ENCODE measurements around the gene IFT27.

IFT27 gene

DNA sequence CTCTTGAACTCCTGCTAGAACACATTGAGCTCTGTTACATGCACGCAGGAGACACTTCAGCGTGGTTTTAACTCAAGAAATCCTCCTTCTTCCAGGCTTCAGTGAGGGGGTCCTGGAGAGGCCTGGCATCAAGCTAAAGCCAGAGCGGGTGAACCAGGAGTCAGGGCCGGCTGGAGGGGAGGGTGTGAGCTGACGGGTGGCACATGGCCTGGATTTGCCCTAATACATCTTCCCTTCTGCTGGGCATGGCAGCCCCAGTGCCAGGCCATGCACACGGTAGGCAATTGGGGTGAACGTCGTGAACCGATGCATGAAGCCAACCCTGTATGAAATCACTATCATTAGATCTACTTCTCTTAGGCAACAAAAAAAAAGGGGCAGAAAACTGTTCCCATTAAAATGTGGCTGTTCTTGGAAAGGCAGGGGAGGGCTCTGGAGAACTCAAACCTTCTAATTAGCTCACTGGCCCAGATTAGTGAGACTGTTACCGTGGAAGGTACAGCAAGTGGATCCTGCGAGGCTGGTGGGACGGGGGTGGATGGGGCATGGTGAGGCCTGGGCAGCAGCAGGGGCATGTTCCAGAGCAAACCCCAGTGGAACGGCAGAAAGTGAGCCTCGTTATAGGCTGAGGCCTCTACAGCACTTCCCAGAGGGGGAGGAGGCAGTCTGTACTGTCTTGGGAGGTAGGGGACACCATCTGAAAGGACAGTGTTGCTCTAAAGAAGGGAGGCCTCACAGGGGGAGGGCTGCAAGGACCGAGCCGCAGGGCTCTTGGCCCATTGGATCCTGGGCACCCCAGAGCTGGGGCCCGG, 10.6 kb downstream of the IFT27 start:
- TF ChIP-seq, protein P1, sequence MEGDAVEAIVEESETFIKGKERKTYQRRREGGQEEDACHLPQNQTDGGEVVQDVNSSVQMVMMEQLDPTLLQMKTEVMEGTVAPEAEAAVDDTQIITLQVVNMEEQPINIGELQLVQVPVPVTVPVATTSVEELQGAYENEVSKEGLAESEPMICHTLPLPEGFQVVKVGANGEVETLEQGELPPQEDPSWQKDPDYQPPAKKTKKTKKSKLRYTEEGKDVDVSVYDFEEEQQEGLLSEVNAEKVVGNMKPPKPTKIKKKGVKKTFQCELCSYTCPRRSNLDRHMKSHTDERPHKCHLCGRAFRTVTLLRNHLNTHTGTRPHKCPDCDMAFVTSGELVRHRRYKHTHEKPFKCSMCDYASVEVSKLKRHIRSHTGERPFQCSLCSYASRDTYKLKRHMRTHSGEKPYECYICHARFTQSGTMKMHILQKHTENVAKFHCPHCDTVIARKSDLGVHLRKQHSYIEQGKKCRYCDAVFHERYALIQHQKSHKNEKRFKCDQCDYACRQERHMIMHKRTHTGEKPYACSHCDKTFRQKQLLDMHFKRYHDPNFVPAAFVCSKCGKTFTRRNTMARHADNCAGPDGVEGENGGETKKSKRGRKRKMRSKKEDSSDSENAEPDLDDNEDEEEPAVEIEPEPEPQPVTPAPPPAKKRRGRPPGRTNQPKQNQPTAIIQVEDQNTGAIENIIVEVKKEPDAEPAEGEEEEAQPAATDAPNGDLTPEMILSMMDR (IDR thresholded peaks at IDR 0.05; ENCODE audit: low read depth, low read length), result no peak
- DNase-seq (ENCODE audit: extremely low read depth, low read depth), result no peak

DNA sequence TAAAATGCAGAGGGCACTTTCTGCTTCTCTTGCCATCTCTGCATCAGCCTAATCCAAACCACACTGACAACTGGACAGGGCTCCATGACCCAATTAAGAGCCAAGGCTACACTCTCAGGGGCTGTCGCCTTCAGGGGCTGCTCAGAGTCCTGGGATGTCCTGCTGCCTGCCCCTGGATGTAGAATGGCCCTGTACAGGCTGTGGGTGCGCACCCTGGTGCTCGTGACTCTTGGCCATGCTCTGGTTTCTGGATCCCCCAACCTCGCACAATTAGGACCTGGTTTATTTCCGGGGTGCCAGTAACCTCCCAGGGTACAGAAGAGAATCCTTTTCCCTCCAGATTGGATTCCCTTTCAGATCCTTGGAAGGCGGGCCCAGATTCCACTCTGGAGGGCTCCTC, 11.3 kb downstream of the IFT27 start:
- TF ChIP-seq, protein P1 (IDR thresholded peaks at IDR 0.05; ENCODE audit: low read depth, low read length), result no peak

DNA sequence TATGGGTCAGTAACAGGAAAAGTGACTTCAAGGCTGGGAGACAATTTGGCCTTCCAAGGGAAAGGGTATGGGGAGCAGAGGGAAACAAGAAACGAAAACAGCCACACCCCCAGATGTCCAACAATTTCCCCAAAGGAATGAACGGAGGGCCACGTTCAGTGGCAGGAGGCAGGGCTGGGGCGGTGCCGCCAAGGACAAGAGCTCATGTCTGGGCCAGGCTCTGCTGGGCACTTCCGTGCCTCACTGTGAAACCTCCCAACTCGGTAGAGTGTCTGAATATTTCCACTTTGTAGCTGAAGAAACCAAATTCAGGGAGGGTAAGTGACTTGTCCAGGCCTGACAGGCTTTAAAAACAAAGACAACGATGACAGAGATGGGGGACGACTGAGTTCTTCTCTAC, 11.9 kb downstream of the IFT27 start:
- DNase-seq (ENCODE audit: extremely low read depth, low read depth), result no peak
- TF ChIP-seq, protein P1 (IDR thresholded peaks at IDR 0.05; ENCODE audit: low read depth, low read length), result no peak

More for the DNA sequence above, 11.3 kb downstream of the IFT27 start:
- no peak for DNase-seq (ENCODE audit: extremely low read depth, low read depth)

DNA sequence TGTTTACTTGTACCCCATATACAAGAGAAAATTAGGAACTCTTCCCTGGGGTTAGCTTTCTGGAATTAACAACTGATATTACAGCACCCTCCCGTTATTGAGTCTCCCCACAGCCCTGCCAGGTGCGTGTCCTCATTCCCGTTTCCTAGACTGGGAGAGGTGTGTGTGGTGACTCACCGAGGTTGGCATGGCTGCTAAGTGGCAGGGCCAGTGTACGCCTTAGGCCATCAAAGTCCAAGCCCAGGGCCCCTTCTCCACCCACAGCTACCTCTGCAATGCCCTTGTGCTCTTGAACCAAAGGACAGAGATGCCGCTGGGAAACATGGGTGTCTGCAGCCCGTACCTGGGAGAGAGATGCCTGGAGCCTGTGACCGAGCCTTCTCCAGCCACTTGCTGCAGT, 12.3 kb downstream of the IFT27 start:
- TF ChIP-seq, protein P1 (IDR thresholded peaks at IDR 0.05; ENCODE audit: low read depth, low read length), result no peak
- no peak for DNase-seq (ENCODE audit: extremely low read depth, low read depth)

DNA sequence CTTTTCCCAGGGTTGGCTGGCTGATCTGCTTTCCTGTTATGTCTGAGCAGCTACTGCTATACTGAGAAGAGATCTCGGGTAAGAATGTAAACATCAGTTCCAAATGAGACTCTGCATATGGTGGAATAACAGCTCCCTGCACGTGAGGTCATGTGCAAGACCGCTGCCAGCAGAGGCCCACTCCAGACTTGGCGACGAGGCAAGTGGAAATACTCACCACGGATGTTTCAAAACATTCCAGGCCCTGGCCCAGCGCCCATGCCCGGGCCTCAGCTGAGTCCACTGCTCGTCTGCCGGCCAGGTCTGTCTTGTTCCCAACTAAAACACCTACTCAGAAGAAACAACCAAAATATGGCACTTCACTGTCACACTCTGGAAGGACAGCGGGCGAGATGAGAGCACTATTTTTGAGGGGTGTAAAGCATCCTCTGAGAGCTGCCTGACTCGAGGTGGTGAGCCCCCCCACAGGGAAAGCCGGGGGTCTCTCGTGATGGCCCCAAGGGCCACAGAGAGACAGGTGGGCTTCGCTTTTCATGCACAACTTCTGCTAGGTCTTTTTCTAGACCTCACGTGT, 13.1 kb downstream of the IFT27 start:
- DNase-seq (ENCODE audit: extremely low read depth, low read depth), result peak; percentile 19
- TF ChIP-seq, protein P1 (IDR thresholded peaks at IDR 0.05; ENCODE audit: low read depth, low read length), result no peak

DNA sequence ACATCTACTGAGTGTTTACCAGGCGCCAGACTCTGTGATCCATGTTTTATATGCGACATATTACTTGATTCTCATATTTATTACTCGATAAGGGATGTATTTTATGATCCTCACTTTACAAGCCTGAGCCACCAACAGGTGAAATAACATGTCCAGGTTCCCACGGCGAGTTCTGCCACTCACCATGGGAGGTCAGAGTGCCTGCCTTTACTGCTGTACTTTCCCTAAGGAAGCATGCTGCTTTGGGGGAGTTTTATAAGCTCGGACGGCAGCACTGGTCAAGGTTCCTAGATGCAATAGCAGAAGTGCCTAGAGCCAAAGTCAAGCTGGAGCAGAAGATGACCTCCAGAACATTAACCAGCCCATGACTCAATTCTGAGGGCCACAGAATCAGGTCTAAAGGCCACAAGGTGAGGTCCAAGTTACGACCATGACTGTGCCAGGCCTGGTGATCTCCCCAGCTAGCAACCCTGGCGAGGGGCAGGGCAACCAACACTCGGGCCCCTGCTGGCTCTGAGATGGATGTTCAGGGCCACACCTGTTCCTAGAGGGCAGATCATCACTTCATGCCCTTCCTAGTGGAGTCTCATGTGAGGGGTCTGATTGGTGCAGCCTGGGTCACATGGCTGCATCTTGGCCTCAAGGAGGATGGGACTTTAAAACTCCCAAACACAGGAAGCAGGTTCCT, 14.2 kb downstream of the IFT27 start:
- DNase-seq (ENCODE audit: extremely low read depth, low read depth), result no peak
- TF ChIP-seq, protein P1 (IDR thresholded peaks at IDR 0.05; ENCODE audit: low read depth, low read length), result no peak

DNA sequence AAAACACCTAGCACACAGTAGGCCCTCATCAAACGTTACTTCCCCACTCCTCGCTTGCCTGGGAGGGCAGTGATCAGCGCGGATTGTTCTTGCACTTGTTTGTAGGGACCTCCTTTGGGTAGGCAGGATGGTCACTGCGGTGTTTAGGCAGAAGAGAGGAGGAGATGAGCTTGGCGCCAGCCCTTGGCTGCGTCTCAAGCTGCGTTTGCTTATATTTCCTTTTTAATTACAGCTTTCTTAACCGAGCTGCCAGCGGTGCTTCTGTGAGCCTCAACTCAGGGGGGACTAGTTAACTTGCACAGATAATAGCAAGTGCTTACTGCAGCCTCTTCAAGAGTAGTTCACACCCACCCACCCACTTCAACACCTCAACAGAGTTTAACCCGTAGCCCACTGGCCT, 15.1 kb downstream of the IFT27 start:
- DNase-seq (ENCODE audit: extremely low read depth, low read depth), result no peak
- TF ChIP-seq, protein P1 (IDR thresholded peaks at IDR 0.05; ENCODE audit: low read depth, low read length), result no peak
